Measurements from ENCODE around the gene SHROOM4. TPM values are rescaled to one million over a fixed set of nuclear protein-coding genes. Genes with fewer than 3 reads are reported as not detected.

SHROOM4 gene
- polyA plus RNA-seq, 1 experiment, result 0.59 TPM

DNA sequence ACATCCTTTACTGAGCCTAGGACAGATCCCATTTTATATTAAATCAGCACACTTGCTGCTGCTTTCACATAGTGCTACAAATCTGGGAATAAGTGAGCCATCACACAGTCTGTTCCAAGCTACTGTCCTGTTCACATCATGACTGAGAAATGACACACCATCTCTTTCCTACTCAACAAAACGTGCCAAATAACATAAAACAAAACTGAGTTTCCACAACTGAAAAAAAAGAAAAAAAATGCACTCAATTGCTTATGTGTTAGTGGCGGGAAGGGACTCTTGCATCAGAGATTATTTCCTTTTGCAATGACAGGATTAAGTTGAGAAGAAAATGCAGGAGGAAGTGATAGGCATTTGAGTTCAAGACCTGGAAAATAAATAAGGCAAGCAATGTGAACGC is 109.0 kb downstream of the SHROOM4 start:
- H3K4me3 ChIP-seq (ENCODE audit: low read depth, low read length), result no peak overlapping the region
- no peaks in the 10 kb centered on the region for H3K36me3 ChIP-seq (ENCODE audit: control insufficient read depth, insufficient read depth, low read length)
- TF ChIP-seq, protein P1, sequence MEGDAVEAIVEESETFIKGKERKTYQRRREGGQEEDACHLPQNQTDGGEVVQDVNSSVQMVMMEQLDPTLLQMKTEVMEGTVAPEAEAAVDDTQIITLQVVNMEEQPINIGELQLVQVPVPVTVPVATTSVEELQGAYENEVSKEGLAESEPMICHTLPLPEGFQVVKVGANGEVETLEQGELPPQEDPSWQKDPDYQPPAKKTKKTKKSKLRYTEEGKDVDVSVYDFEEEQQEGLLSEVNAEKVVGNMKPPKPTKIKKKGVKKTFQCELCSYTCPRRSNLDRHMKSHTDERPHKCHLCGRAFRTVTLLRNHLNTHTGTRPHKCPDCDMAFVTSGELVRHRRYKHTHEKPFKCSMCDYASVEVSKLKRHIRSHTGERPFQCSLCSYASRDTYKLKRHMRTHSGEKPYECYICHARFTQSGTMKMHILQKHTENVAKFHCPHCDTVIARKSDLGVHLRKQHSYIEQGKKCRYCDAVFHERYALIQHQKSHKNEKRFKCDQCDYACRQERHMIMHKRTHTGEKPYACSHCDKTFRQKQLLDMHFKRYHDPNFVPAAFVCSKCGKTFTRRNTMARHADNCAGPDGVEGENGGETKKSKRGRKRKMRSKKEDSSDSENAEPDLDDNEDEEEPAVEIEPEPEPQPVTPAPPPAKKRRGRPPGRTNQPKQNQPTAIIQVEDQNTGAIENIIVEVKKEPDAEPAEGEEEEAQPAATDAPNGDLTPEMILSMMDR (IDR thresholded peaks at IDR 0.05; ENCODE audit: insufficient read depth, low read depth, low read length), result no peak
- POLR2A ChIA-PET, result no interaction called here
- no peak for DNase-seq (ENCODE audit: low read depth)
- CTCF ChIA-PET, result no interaction called here
- H3K27me3 ChIP-seq (ENCODE audit: control insufficient read depth, insufficient read depth, low read length), result no peaks in the 10 kb centered on the region

DNA sequence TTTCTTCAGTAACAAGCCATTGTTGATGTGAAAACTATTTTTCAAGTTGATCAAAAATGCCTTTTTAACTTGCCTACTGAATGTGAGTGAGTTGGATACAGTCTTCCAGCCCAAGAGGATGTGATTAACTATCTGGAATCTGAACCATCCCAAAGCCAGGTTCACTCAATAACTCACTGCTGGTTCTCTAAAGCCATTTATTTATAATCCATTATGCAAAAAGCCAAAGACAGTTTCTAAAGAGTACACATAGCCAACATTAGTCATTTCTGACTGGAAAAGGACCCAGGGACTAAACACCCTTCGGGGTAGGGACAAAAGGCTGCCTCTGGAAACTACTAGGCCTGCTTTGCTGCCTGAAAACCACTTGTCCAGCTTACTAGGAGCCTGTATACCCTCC is 109.6 kb downstream of the SHROOM4 start:
- CTCF ChIA-PET, result no interaction called here
- Histone ChIP-seq H3K27me3 (ENCODE audit: control insufficient read depth, insufficient read depth, low read length) (no peaks in the 10 kb centered on the region), H3K36me3 (ENCODE audit: control insufficient read depth, insufficient read depth, low read length) (no peaks in the 10 kb centered on the region), H3K4me3 (ENCODE audit: low read depth, low read length) (no peak overlapping the region)
- TF ChIP-seq, protein P1 (IDR thresholded peaks at IDR 0.05; ENCODE audit: insufficient read depth, low read depth, low read length), result no peak
- POLR2A ChIA-PET, result no interaction called here
- no peak for DNase-seq (ENCODE audit: low read depth)

- ChIA-PET POLR2A (interaction anchor here (0.6 kb wide), 1 partner anchor 635 kb away, joined by 3 read pairs; no protein-coding TSS in a partner anchor), CTCF (interaction anchor here (1.2 kb wide), 1 partner anchor 9 kb away, joined by 3 read pairs; no protein-coding TSS in a partner anchor)
- no peaks in the 10 kb centered on the region for H3K27me3 ChIP-seq (ENCODE audit: control insufficient read depth, insufficient read depth, low read length)
- no peak overlapping the region for H3K4me3 ChIP-seq (ENCODE audit: low read depth, low read length)
- TF ChIP-seq, protein P1 (IDR thresholded peaks at IDR 0.05; ENCODE audit: insufficient read depth, low read depth, low read length), result no peak
- no peak for DNase-seq (ENCODE audit: low read depth)
- no peaks in the 10 kb centered on the region for H3K36me3 ChIP-seq (ENCODE audit: control insufficient read depth, insufficient read depth, low read length)
Measured at GRCh38 chrX:50700921-50701320, 113.1 kb downstream of the SHROOM4 start.

GRCh38 chrX:50698944-50699343 is 115.0 kb downstream of the SHROOM4 start:
- Histone ChIP-seq H3K27me3 (ENCODE audit: control insufficient read depth, insufficient read depth, low read length) (no peaks in the 10 kb centered on the region), H3K36me3 (ENCODE audit: control insufficient read depth, insufficient read depth, low read length) (no peaks in the 10 kb centered on the region), H3K4me3 (ENCODE audit: low read depth, low read length) (no peak overlapping the region)
- ChIA-PET CTCF (interaction anchor here (1.6 kb wide), 1 partner anchor 8 kb away, joined by 5 read pairs; no protein-coding TSS in a partner anchor), POLR2A (no interaction called here)
- TF ChIP-seq, protein P1 (IDR thresholded peaks at IDR 0.05; ENCODE audit: insufficient read depth, low read depth, low read length), result no peak
- DNase-seq (ENCODE audit: low read depth), result no peak

- DNase-seq (ENCODE audit: low read depth), result peak; percentile 23
- CTCF ChIA-PET, result no interaction called here
- TF ChIP-seq, protein P1 (IDR thresholded peaks at IDR 0.05; ENCODE audit: insufficient read depth, low read depth, low read length), result no peak
- POLR2A ChIA-PET, result interaction anchor here (0.7 kb wide), 1 partner anchor 271 kb away, joined by 3 read pairs; no protein-coding TSS in a partner anchor
- Histone ChIP-seq H3K36me3 (ENCODE audit: control insufficient read depth, insufficient read depth, low read length) (no peaks in the 10 kb centered on the region), H3K27me3 (ENCODE audit: control insufficient read depth, insufficient read depth, low read length) (no peaks in the 10 kb centered on the region), H3K4me3 (ENCODE audit: low read depth, low read length) (no peak overlapping the region)
Measured at GRCh38 chrX:50697691-50698090, 116.3 kb downstream of the SHROOM4 start.

Measured in BJ (cell line).